ENCODE measurements around the gene SLC26A6. TPM values are rescaled to one million over a fixed set of nuclear protein-coding genes. Genes with fewer than 3 reads are reported as not detected.

SLC26A6 gene
- total RNA-seq, 6 experiments from 2014 or later, result 6.6 to 9.9 (median 8.6) TPM

- DNase-seq, result no peak
- peak in 1 of 4 donors; percentile 8 for ATAC-seq
- H3K36me3 ChIP-seq, result peaks cover 0 to 52% (median 31%) of the 10 kb centered on the region in 4 donors
- 79% methylated on average over 2 of the region's 5 CpGs for WGBS (ENCODE audit: insufficient coverage, low coverage, low lambda C conversion rate, missing lambda C conversion rate)
- intact Hi-C loops (cut with DNase I), result no loop called here
- H3K4me3 ChIP-seq, result no peak overlapping the region
- TF ChIP-seq CTCF (IDR thresholded peaks at IDR 0.05) (no peak), POLR2A (IDR thresholded peaks at IDR 0.05) (no peak)
- H3K27me3 ChIP-seq, result no peaks in the 10 kb centered on the region
- H3K27ac ChIP-seq, result no peak overlapping the region
- H3K4me1 ChIP-seq, result no peaks in the 10 kb centered on the region
- H3K9me3 ChIP-seq, result no peaks in the 10 kb centered on the region
Observed at GRCh38 chr3:48598323-48599076, 36.8 kb downstream of the SLC26A6 start.

- H3K27ac ChIP-seq, result no peak overlapping the region
- TF ChIP-seq CTCF (IDR thresholded peaks at IDR 0.05) (no peak), POLR2A (IDR thresholded peaks at IDR 0.05) (no peak)
- H3K4me1 ChIP-seq, result no peaks in the 10 kb centered on the region
- H3K4me3 ChIP-seq, result no peak overlapping the region
- DNase-seq (no peak), ATAC-seq (peak in 1 of 4 donors; percentile 5)
- no peaks in the 10 kb centered on the region for H3K9me3 ChIP-seq
- 38% methylated on average over 2 of the region's 6 CpGs for WGBS (ENCODE audit: insufficient coverage, low coverage, low lambda C conversion rate, missing lambda C conversion rate)
- no peaks in the 10 kb centered on the region for H3K27me3 ChIP-seq
- intact Hi-C loops (cut with DNase I), result no loop called here
- peaks cover 0 to 41% (median 22%) of the 10 kb centered on the region in 4 donors for H3K36me3 ChIP-seq
Observed at GRCh38 chr3:48597408-48597800, 37.9 kb downstream of the SLC26A6 start.

GRCh38 chr3:48596676-48597407 is 38.4 kb downstream of the SLC26A6 start:
- DNase-seq, result no peak
- no peaks in the 10 kb centered on the region for H3K4me1 ChIP-seq
- H3K4me3 ChIP-seq, result no peak overlapping the region
- H3K9me3 ChIP-seq, result no peaks in the 10 kb centered on the region
- no peak for TF ChIP-seq POLR2A (IDR thresholded peaks at IDR 0.05)
- TF ChIP-seq CTCF (IDR thresholded peaks at IDR 0.05), result no peak
- H3K36me3 ChIP-seq, result peaks cover 0 to 35% (median 21%) of the 10 kb centered on the region in 4 donors
- intact Hi-C loops (cut with DNase I), result no loop called here
- no CpG with 5 or more reads among the region's 8 CpGs for WGBS (ENCODE audit: insufficient coverage, low coverage, low lambda C conversion rate, missing lambda C conversion rate)
- no peak overlapping the region for H3K27ac ChIP-seq
- peak in 2 of 4 donors; percentile 13 to 15 for ATAC-seq
- H3K27me3 ChIP-seq, result no peaks in the 10 kb centered on the region

GRCh38 chr3:48596157-48596556 is 39.1 kb downstream of the SLC26A6 start:
- Histone ChIP-seq H3K27me3 (no peaks in the 10 kb centered on the region), H3K36me3 (peaks cover 0 to 28% (median 17%) of the 10 kb centered on the region in 4 donors), H3K27ac (no peak overlapping the region), H3K4me1 (no peaks in the 10 kb centered on the region), H3K4me3 (no peak overlapping the region), H3K9me3 (no peaks in the 10 kb centered on the region)
- WGBS (ENCODE audit: insufficient coverage, low coverage, low lambda C conversion rate, missing lambda C conversion rate), result 85% methylated on average over 5 of the region's 5 CpGs
- no peak for ATAC-seq
- intact Hi-C loops (cut with DNase I), result no loop called here
- TF ChIP-seq CTCF (IDR thresholded peaks at IDR 0.05) (no peak), POLR2A (IDR thresholded peaks at IDR 0.05) (no peak)
- DNase-seq, result no peak
